Keratinocyte (primary cell): ENCODE measurements around the gene DDX20. TPM values are rescaled to one million over a fixed set of nuclear protein-coding genes. Genes with fewer than 3 reads are reported as not detected.

Source experiments
- DNase-seq: peaks from one replicate; pipeline ENCODE4 v3.0.0-alpha.2; 2011; ENCODE audit warnings: low read depth, missing footprints, low spot score
- FAIRE-seq: peaks from 2 replicates; lab custom pipeline; 2011; peaks lifted over from hg19 to GRCh38; lab: Jason Lieb, UNC
- H2AFZ ChIP-seq: 2 replicates; pipeline ENCODE4 v1.6.0; 2012; ENCODE audit warnings: low read length, control low read depth, inconsistent platforms; ENCODE audit not compliant: control insufficient read depth
- H3K27ac ChIP-seq: 2 replicates; pipeline ENCODE4 v1.5.1; 2011; ENCODE audit warnings: low read length; ENCODE audit not compliant: control insufficient read depth, insufficient read depth
- H3K27me3 ChIP-seq: 3 replicates; pipeline ENCODE4 v1.6.0; 2011; ENCODE audit warnings: low read length; ENCODE audit not compliant: control insufficient read depth, insufficient read depth; ENCODE audit errors: extremely low read depth
- H3K36me3 ChIP-seq, 2 experiments: 2 replicates in 1 of 2; 3 replicates in 1 of 2; pipeline ENCODE4 v1.5.1; 2011; ENCODE audit warnings: low read length in 2 of 2, mild to moderate bottlenecking in 1 of 2; ENCODE audit not compliant: control insufficient read depth in 2 of 2, insufficient read depth in 2 of 2; ENCODE audit errors: extremely low read depth in 1 of 2
- H3K4me1 ChIP-seq: 3 replicates; pipeline ENCODE4 v1.5.1; 2011; ENCODE audit warnings: low read length; ENCODE audit not compliant: control insufficient read depth, insufficient read depth; ENCODE audit errors: extremely low read depth
- H3K4me2 ChIP-seq: 3 replicates; pipeline ENCODE4 v1.6.0; 2011; ENCODE audit warnings: low read depth, low read length; ENCODE audit not compliant: control insufficient read depth, insufficient read depth; ENCODE audit errors: extremely low read depth
- H3K4me3 ChIP-seq, 3 experiments: fragments of 200-600 bp in 1 of 3; sonication (generic) in 1 of 3; 2 replicates in 2 of 3; 3 replicates in 1 of 3; pipeline ENCODE4 v1.5.1; 2011 to 2016; ENCODE audit warnings: low read length in 3 of 3, mild to moderate bottlenecking in 3 of 3, control low read depth in 2 of 3, inconsistent platforms in 1 of 3, low read depth in 1 of 3, mixed read lengths in 1 of 3, mixed run types in 1 of 3, moderate library complexity in 1 of 3; ENCODE audit not compliant: control insufficient read depth in 2 of 3, insufficient read depth in 2 of 3; ENCODE audit errors: extremely low read depth in 1 of 3
- H3K79me2 ChIP-seq: 2 replicates; pipeline ENCODE4 v1.6.0; 2012; ENCODE audit warnings: low read length; ENCODE audit not compliant: control insufficient read depth, insufficient read depth
- H3K9ac ChIP-seq: 3 replicates; pipeline ENCODE4 v1.6.0; 2011; ENCODE audit warnings: low read length; ENCODE audit not compliant: control insufficient read depth, insufficient read depth; ENCODE audit errors: extremely low read depth
- H3K9me1 ChIP-seq: 3 replicates; pipeline ENCODE4 v1.6.0; 2011; ENCODE audit warnings: low read length; ENCODE audit not compliant: control insufficient read depth, insufficient read depth; ENCODE audit errors: extremely low read depth
- H3K9me3 ChIP-seq: 2 replicates; pipeline ENCODE4 v1.5.1; 2012; ENCODE audit warnings: low read depth, low read length; ENCODE audit not compliant: control insufficient read depth
- H4K20me1 ChIP-seq: 3 replicates; pipeline ENCODE4 v1.6.0; 2011; ENCODE audit warnings: low read length; ENCODE audit not compliant: control insufficient read depth, insufficient read depth; ENCODE audit errors: extremely low read depth
- EZH2 ChIP-seq: IDR thresholded peaks from one replicate; pipeline ENCODE4 v1.6.1; 2012; ENCODE audit warnings: inconsistent platforms, mild to moderate bottlenecking, low read length, moderate library complexity
- dilution Hi-C: fragments of 300-500 bp; cut with MboI; formaldehyde crosslinking; loops from one replicate; pipeline ENCODE4 v1.7.0; 2020; ENCODE audit warnings: low sequenced_read_pairs; ENCODE audit not compliant: extremely low pct_ligation_motif_present
- polyA plus RNA-seq, 5 experiments: library from polyadenylated mRNA; depleted of rRNA in 3 of 5; stranded (reverse) in 3 of 5; stranded (forward) in 1 of 5; unstranded in 1 of 5; fragments of >200 nt; gene quantifications; 1 replicate in 1 of 5; 2 replicates in 3 of 5; 3 replicates in 1 of 5; pipeline versions ENCODE4 v1.2.1 to v1.2.3, GENCODE V29; 2011 to 2012; ENCODE audit warnings: missing spikeins in 2 of 5, low read depth in 1 of 5, low replicate concordance in 1 of 5
- TF ChIP-seq, protein P1 (sequence below), 3 experiments: IDR thresholded peaks in 1 of 3; conservative IDR thresholded peaks in 1 of 3; optimal IDR thresholded peaks in 1 of 3; 2 replicates in 2 of 3; 3 replicates in 1 of 3; pipeline versions ENCODE3 to v1.5.1; 2011; ENCODE audit warnings: low read length in 3 of 3, mild to moderate bottlenecking in 3 of 3, moderate library complexity in 2 of 3, control low read depth in 1 of 3, inconsistent platforms in 1 of 3; ENCODE audit not compliant: insufficient read depth in 2 of 3; ENCODE audit errors: extremely low read depth in 1 of 3

DDX20 gene
- polyA plus RNA-seq, 1 donor (not counting 4 experiments of a cell fraction or from before 2014, with no cell fraction given), result 14.8 TPM

- FAIRE-seq, result no peak
- H3K4me3 ChIP-seq, result no peak overlapping the region
- dilution Hi-C loops, result no loop called here
Measured at GRCh38 chr1:111707906-111708305, 47.8 kb upstream of the DDX20 start.

DNA sequence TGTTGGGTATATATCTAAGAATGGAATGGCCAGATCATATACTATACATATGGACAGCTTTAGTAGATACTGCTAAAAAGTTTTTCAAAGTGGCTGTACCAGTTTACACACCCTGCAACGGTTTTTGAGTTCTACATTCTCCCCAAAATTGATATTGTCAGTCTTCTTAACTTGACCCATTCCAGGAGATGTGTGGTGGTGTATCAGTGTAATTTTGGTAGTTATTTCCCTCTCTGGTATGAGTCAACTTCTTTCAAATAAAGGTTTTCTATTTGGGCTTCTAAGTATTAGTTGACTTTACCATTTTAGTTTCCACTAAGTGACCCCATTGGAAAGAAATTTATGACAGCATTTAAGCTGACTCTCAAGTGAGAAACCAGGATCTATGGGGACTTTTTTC, 45.7 kb upstream of the DDX20 start:
- peaks cover 0 to 5% of the 10 kb centered on the region in 2 experiments for H3K36me3 ChIP-seq
- H3K4me3 ChIP-seq, result no peak overlapping the region
- dilution Hi-C loops, result no loop called here

More at GRCh38 chr1:111707906-111708305, 47.8 kb upstream of the DDX20 start:
- Histone ChIP-seq H3K27me3 (no peaks in the 10 kb centered on the region), H3K4me1 (peaks cover 13% of the 10 kb centered on the region), H3K9me3 (no peaks in the 10 kb centered on the region), H2AFZ (no peak overlapping the region), H3K9ac (no peak overlapping the region), H4K20me1 (no peaks in the 10 kb centered on the region), H3K4me2 (no peak overlapping the region), H3K79me2 (no peaks in the 10 kb centered on the region), H3K27ac (no peak overlapping the region), H3K36me3 (peaks cover 0 to 5% of the 10 kb centered on the region in 2 experiments), H3K9me1 (no peaks in the 10 kb centered on the region)
- TF ChIP-seq EZH2, result no peak
- TF ChIP-seq, protein P1, sequence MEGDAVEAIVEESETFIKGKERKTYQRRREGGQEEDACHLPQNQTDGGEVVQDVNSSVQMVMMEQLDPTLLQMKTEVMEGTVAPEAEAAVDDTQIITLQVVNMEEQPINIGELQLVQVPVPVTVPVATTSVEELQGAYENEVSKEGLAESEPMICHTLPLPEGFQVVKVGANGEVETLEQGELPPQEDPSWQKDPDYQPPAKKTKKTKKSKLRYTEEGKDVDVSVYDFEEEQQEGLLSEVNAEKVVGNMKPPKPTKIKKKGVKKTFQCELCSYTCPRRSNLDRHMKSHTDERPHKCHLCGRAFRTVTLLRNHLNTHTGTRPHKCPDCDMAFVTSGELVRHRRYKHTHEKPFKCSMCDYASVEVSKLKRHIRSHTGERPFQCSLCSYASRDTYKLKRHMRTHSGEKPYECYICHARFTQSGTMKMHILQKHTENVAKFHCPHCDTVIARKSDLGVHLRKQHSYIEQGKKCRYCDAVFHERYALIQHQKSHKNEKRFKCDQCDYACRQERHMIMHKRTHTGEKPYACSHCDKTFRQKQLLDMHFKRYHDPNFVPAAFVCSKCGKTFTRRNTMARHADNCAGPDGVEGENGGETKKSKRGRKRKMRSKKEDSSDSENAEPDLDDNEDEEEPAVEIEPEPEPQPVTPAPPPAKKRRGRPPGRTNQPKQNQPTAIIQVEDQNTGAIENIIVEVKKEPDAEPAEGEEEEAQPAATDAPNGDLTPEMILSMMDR (optimal IDR thresholded peaks at IDR 0.05 in 1 of 3, IDR thresholded peaks at IDR 0.05 in 1 of 3, conservative IDR thresholded peaks at IDR 0.05 in 1 of 3; ENCODE audit: extremely low read depth in 1 of 3, insufficient read depth in 2 of 3, low read length in 3 of 3), result no peak
- no peak for DNase-seq

More for the DNA sequence above, 45.7 kb upstream of the DDX20 start:
- Histone ChIP-seq H3K27me3 (no peaks in the 10 kb centered on the region), H3K9me1 (no peaks in the 10 kb centered on the region), H3K79me2 (no peaks in the 10 kb centered on the region), H3K4me1 (peaks cover 4% of the 10 kb centered on the region), H3K4me2 (no peak overlapping the region), H3K9ac (no peak overlapping the region), H4K20me1 (no peaks in the 10 kb centered on the region), H3K9me3 (no peaks in the 10 kb centered on the region), H2AFZ (no peak overlapping the region), H3K27ac (no peak overlapping the region)
- DNase-seq, result no peak
- no peak for TF ChIP-seq EZH2
- TF ChIP-seq, protein P1 (optimal IDR thresholded peaks at IDR 0.05 in 1 of 3, IDR thresholded peaks at IDR 0.05 in 1 of 3, conservative IDR thresholded peaks at IDR 0.05 in 1 of 3; ENCODE audit: extremely low read depth in 1 of 3, insufficient read depth in 2 of 3, low read length in 3 of 3), result no peak
- FAIRE-seq, result no peak
